ENCODE data around the gene FAM171A2.

Gene FAM171A2

DNA sequence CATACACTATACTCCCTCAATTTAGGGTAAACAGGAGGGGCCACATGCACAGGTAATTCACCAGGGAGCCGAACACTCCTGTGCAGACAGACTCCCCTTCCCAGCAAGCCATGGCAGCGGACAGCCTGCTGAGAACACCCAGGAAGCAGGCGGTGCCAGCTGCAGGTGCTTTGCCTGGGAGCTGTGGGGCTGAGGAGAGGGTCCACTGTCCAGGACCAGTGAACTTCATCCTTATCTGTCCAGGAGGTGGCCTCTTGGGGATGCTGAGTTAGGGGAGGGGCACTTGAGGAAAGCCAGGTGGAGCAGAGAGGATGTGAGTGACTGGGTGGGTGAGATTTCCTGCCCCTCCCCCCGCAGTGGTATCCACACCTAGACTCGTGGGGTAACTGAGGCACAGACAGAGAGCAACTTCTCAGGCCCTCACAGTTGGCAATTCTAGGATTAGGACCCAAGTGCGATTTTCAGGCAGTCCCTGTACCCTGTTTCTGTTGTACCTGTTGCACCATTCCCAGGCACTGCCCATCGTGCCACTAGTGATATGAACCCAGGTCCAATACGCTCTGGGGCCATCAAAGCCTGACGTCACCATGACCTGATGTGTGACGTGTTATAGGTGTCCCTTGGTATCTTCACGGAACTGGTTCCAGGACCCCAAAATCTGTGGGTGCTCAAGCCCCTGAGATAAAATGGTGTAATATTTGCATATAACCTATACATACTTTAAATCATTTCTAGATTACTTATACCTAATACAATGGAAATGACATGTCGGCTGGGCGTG lies 17.4 kb downstream of the FAM171A2 start:
- Histone ChIP-seq H3K79me2 (ENCODE audit: control insufficient read depth, low read length) (peaks cover 25% of the 10 kb centered on the region), H3K27me3 (ENCODE audit: control insufficient read depth, low read length) (peaks cover 2% of the 10 kb centered on the region; the same call in 1 of the 2 replicates), H3F3A (ENCODE audit: control insufficient read depth, insufficient read depth) (peaks cover 21% of the 10 kb centered on the region), H3K27ac (ENCODE audit: low read depth, low read length) (peak overlapping the region; percentile 86), H4K20me1 (ENCODE audit: control insufficient read depth, insufficient read depth, low read depth, low read length) (no peaks in the 10 kb centered on the region), H3K4me3 (ENCODE audit: low read length) (peak overlapping the region; percentile 100), H3K4me1 (ENCODE audit: control insufficient read depth, low read length) (peaks cover 55% of the 10 kb centered on the region), H3K9me2 (replicated peaks; ENCODE audit: control insufficient read depth, low read length) (no peaks in the 10 kb centered on the region), H3K36me3 (ENCODE audit: control insufficient read depth, low read length) (peaks cover 34% of the 10 kb centered on the region), H3K9me3 (ENCODE audit: control insufficient read depth, insufficient read depth, low read length) (no peaks in the 10 kb centered on the region), H3K4me2 (ENCODE audit: low read length) (peak overlapping the region; percentile 100)
- TF ChIP-seq EZH2phosphoT487 (IDR thresholded peaks at IDR 0.05; ENCODE audit: borderline replicate concordance, low read length) = no peak
- TF ChIP-seq, protein P1, sequence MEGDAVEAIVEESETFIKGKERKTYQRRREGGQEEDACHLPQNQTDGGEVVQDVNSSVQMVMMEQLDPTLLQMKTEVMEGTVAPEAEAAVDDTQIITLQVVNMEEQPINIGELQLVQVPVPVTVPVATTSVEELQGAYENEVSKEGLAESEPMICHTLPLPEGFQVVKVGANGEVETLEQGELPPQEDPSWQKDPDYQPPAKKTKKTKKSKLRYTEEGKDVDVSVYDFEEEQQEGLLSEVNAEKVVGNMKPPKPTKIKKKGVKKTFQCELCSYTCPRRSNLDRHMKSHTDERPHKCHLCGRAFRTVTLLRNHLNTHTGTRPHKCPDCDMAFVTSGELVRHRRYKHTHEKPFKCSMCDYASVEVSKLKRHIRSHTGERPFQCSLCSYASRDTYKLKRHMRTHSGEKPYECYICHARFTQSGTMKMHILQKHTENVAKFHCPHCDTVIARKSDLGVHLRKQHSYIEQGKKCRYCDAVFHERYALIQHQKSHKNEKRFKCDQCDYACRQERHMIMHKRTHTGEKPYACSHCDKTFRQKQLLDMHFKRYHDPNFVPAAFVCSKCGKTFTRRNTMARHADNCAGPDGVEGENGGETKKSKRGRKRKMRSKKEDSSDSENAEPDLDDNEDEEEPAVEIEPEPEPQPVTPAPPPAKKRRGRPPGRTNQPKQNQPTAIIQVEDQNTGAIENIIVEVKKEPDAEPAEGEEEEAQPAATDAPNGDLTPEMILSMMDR (IDR thresholded peaks at IDR 0.05; ENCODE audit: low read depth, low read length, poor library complexity, severe bottlenecking) = no peak

DNA sequence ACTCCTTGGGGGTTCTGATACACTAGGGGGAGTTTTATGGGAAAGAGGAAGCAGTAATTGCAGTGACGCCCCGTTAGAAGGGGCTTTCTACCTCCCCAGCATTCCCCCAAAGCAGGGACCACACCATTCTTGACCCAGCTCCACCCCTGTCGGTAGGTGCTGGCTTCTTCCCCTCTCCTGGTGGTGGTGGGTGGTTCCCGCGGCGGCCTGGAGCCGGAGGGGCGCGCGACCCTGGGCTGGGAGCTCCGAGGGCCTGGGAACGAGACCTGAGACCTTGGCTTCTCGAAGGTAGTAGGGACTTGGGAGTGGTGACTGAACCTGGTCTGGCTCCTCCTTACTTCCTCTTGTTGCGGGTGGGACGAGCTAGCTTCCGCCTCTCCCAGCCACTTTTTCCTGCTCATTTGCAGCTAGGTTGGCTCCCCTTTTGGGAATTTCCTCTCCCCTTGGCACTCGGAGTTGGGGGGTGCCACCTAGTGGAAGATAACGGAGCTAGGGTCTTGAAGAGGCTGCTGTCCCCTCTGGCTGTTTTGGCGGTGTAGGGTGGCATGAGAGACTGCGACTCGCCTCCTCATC lies 18.1 kb downstream of the FAM171A2 start:
- Histone ChIP-seq H3K4me3 (ENCODE audit: low read length) (peak overlapping the region; percentile 100), H3K9me3 (ENCODE audit: control insufficient read depth, insufficient read depth, low read length) (no peaks in the 10 kb centered on the region), H3K79me2 (ENCODE audit: control insufficient read depth, low read length) (peaks cover 25% of the 10 kb centered on the region), H4K20me1 (ENCODE audit: control insufficient read depth, insufficient read depth, low read depth, low read length) (no peaks in the 10 kb centered on the region), H3K9me2 (replicated peaks; ENCODE audit: control insufficient read depth, low read length) (no peaks in the 10 kb centered on the region), H3K27me3 (ENCODE audit: control insufficient read depth, low read length) (peaks cover 2% of the 10 kb centered on the region; the same call in 1 of the 2 replicates), H3K4me2 (ENCODE audit: low read length) (peak overlapping the region; percentile 100), H3K27ac (ENCODE audit: low read depth, low read length) (peak overlapping the region; percentile 86), H3F3A (ENCODE audit: control insufficient read depth, insufficient read depth) (peaks cover 21% of the 10 kb centered on the region), H3K36me3 (ENCODE audit: control insufficient read depth, low read length) (peaks cover 27% of the 10 kb centered on the region), H3K4me1 (ENCODE audit: control insufficient read depth, low read length) (peaks cover 50% of the 10 kb centered on the region)
- no peak for TF ChIP-seq EZH2phosphoT487 (IDR thresholded peaks at IDR 0.05; ENCODE audit: borderline replicate concordance, low read length)
- TF ChIP-seq, protein P1 (IDR thresholded peaks at IDR 0.05; ENCODE audit: low read depth, low read length, poor library complexity, severe bottlenecking) = peak; percentile 94

DNA sequence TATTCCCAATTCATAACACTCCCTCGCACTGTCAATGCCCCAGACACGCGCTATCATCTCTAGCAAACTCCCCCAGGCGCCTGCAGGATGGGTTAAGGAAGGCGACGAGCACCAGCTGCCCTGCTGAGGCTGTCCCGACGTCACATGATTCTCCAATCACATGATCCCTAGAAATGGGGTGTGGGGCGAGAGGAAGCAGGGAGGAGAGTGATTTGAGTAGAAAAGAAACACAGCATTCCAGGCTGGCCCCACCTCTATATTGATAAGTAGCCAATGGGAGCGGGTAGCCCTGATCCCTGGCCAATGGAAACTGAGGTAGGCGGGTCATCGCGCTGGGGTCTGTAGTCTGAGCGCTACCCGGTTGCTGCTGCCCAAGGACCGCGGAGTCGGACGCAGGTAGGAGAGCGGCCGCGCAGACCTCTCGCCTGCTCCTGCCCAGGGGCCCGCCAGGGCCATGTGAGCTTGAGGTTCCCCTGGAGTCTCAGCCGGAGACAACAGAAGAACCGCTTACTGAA lies 18.7 kb downstream of the FAM171A2 start, which contains the start of gene GRN:
Gene GRN (plus strand): TSS at position 364 of the 515 bp plus-strand sequence. CDS start 3,863 bp downstream, outside the sequence.
- H3K9me2 ChIP-seq (replicated peaks; ENCODE audit: control insufficient read depth, low read length) = no peaks in the 10 kb centered on the region
- peaks cover 2% of the 10 kb centered on the region; the same call in 1 of the 2 replicates for H3K27me3 ChIP-seq (ENCODE audit: control insufficient read depth, low read length)
- H3K79me2 ChIP-seq (ENCODE audit: control insufficient read depth, low read length) = peaks cover 25% of the 10 kb centered on the region
- H3F3A ChIP-seq (ENCODE audit: control insufficient read depth, insufficient read depth) = peaks cover 21% of the 10 kb centered on the region
- peaks cover 47% of the 10 kb centered on the region for H3K4me1 ChIP-seq (ENCODE audit: control insufficient read depth, low read length)
- peak within 1 kb of the TSS; percentile 100 for H3K4me3 ChIP-seq (ENCODE audit: low read length)
- no peaks in the 10 kb centered on the region for H4K20me1 ChIP-seq (ENCODE audit: control insufficient read depth, insufficient read depth, low read depth, low read length)
- peak within 1 kb of the TSS; percentile 86 for H3K27ac ChIP-seq (ENCODE audit: low read depth, low read length)
- TF ChIP-seq, protein P1 (IDR thresholded peaks at IDR 0.05; ENCODE audit: low read depth, low read length, poor library complexity, severe bottlenecking) = no peak
- no peak for TF ChIP-seq EZH2phosphoT487 (IDR thresholded peaks at IDR 0.05; ENCODE audit: borderline replicate concordance, low read length)
- H3K4me2 ChIP-seq (ENCODE audit: low read length) = peak within 1 kb of the TSS; percentile 100
- H3K9me3 ChIP-seq (ENCODE audit: control insufficient read depth, insufficient read depth, low read length) = no peaks in the 10 kb centered on the region
- peaks cover 22% of the 10 kb centered on the region for H3K36me3 ChIP-seq (ENCODE audit: control insufficient read depth, low read length)
